ENCODE results near the gene PPIF.

The PPIF gene

DNA sequence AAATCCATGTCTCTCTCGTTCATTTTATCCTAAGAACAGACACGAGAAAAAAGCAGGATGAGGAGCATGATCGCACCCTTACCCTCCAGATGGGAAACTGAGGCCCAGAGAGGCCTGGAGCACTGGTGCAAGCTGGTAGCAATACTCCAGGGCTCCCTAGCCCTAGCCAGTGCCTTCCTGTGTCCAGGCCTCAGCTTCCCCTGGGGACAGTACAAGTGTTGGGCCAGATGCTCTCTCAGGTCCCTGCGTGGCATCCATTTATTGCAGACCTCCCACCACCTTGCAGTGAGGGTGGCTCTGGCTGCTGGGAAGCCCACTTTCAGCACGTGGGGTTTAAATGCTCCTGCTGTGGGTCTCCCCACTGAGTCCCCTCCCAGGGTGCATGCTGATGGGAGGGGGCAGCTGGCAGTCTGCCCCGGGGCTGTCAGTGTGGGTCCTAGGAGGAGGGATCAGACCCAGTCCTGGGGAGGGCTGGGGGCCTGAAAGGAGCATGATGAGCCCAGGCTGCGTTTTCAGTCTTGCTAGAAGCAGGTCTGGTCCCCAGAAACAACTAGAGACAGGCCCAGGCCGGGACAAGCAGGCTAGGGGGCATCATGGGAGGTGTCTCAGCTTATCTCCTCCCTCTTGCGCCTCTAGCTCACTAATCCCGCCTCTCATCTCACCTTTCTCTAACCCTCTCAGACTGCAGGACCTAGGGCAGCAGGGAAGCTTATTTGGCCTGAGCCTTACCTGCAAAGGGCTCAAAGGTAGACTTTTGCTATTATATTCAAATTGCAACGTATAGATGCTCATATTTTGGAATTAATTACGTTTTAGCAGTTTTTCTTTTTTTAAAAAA is 662 bp upstream of the PPIF start:
- TF ChIP-seq, protein P1, sequence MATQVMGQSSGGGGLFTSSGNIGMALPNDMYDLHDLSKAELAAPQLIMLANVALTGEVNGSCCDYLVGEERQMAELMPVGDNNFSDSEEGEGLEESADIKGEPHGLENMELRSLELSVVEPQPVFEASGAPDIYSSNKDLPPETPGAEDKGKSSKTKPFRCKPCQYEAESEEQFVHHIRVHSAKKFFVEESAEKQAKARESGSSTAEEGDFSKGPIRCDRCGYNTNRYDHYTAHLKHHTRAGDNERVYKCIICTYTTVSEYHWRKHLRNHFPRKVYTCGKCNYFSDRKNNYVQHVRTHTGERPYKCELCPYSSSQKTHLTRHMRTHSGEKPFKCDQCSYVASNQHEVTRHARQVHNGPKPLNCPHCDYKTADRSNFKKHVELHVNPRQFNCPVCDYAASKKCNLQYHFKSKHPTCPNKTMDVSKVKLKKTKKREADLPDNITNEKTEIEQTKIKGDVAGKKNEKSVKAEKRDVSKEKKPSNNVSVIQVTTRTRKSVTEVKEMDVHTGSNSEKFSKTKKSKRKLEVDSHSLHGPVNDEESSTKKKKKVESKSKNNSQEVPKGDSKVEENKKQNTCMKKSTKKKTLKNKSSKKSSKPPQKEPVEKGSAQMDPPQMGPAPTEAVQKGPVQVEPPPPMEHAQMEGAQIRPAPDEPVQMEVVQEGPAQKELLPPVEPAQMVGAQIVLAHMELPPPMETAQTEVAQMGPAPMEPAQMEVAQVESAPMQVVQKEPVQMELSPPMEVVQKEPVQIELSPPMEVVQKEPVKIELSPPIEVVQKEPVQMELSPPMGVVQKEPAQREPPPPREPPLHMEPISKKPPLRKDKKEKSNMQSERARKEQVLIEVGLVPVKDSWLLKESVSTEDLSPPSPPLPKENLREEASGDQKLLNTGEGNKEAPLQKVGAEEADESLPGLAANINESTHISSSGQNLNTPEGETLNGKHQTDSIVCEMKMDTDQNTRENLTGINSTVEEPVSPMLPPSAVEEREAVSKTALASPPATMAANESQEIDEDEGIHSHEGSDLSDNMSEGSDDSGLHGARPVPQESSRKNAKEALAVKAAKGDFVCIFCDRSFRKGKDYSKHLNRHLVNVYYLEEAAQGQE (IDR thresholded peaks at IDR 0.05; ENCODE audit: insufficient read depth in 1 of 2, low read depth in 2 of 2, low read length in 2 of 2), result no peak
- no peak for TF ChIP-seq TAF1 (IDR thresholded peaks at IDR 0.05; ENCODE audit: borderline replicate concordance, insufficient read depth, low read length)
- no peak for TF ChIP-seq SIN3A (IDR thresholded peaks at IDR 0.05; ENCODE audit: borderline replicate concordance, insufficient read depth, low read length)
- TF ChIP-seq POLR2AphosphoS5 (IDR thresholded peaks at IDR 0.05; ENCODE audit: low read depth, low read length), result no peak
- TF ChIP-seq FOXP2 (optimal IDR thresholded peaks at IDR 0.05; ENCODE audit: borderline replicate concordance, extremely low read depth, extremely low read length, insufficient read depth), result no peak

DNA sequence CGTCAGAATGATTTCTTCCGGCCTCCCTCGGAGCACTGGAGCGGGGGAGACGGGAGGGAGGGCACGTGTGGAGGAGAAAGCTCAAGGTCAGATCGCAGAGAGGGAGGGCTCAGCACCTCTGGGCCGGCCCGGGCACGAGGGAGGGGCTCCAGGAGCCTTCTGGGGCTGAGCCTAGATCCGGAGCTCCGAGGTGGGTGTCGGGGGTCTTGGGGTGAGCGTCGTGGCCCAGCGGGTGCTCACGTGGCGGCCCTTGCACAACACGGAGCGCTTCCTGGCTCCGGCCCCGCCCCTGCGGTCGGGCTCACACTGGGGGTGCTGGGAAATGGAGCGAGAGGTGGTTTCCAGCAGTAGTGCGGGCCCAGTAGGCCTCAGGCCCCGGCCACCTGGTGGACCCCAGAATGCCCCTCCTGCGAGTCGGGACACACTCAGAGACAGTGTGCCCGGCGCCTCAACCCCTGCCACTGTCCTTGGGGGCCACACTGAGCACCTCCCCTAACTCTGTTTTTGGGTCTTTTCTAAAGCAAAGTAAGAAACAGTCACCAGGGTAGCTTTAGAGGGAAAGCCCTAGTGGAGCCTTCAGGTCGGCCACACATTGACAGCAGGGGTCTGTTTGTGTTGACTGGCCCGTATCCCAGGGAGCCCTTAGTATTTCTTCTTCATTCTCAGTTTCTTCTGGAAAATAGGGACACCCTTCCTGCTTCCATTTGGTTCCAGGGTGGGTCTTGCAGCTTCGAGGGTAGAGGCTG is 798 bp downstream of the PPIF start:
- TF ChIP-seq FOXP2 (optimal IDR thresholded peaks at IDR 0.05; ENCODE audit: borderline replicate concordance, extremely low read depth, extremely low read length, insufficient read depth) (no peak), POLR2AphosphoS5 (IDR thresholded peaks at IDR 0.05; ENCODE audit: low read depth, low read length) (peak; percentile 10; the same call in 1 of the 2 replicates), SIN3A (IDR thresholded peaks at IDR 0.05; ENCODE audit: borderline replicate concordance, insufficient read depth, low read length) (peak; percentile 85; the same call in 1 of the 2 replicates), TAF1 (IDR thresholded peaks at IDR 0.05; ENCODE audit: borderline replicate concordance, insufficient read depth, low read length) (no peak)
- TF ChIP-seq, protein P1 (IDR thresholded peaks at IDR 0.05; ENCODE audit: insufficient read depth in 1 of 2, low read depth in 2 of 2, low read length in 2 of 2), result no peak

DNA sequence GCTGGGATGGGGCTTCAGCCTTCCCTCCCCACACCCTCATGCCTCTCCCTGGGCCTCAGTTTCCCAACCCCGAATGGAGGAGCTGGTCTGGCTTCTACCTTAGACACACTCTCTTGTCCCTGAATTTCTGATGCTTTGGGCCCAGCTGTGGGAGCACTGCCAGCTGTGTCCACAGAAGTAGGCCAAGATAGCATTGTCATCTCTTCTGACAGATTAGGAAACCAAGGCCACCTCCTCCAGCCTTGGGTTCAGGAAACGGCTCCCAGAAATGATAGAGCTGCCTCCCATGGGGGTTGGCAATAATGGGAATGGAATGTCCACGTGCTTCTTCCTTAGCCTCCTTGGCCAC is 1.3 kb downstream of the PPIF start:
- TF ChIP-seq TAF1 (IDR thresholded peaks at IDR 0.05; ENCODE audit: borderline replicate concordance, insufficient read depth, low read length) (no peak), FOXP2 (optimal IDR thresholded peaks at IDR 0.05; ENCODE audit: borderline replicate concordance, extremely low read depth, extremely low read length, insufficient read depth) (no peak), SIN3A (IDR thresholded peaks at IDR 0.05; ENCODE audit: borderline replicate concordance, insufficient read depth, low read length) (no peak), POLR2AphosphoS5 (IDR thresholded peaks at IDR 0.05; ENCODE audit: low read depth, low read length) (no peak)
- TF ChIP-seq, protein P1 (IDR thresholded peaks at IDR 0.05; ENCODE audit: insufficient read depth in 1 of 2, low read depth in 2 of 2, low read length in 2 of 2), result no peak

DNA sequence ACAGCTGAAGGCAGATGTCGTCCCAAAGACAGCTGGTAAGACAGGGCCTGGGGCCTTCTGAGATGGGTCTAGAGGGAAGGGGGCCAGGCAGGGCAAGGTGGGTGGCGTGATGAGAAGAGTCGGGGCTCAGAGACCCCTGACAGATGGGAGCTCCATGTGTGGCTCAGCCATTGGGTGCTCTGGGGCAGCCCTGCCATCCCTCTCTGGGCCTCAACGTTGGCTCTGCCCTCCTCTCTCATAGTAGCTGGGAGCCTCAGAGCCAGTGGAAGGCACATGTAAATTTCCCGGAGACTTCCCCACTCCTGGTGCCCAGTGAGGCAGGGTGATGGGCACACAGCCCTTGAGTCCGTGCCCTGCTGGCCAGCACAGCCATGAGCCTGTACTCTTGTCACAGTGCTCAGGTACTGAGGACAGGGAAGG is 1.8 kb downstream of the PPIF start:
- TF ChIP-seq SIN3A (IDR thresholded peaks at IDR 0.05; ENCODE audit: borderline replicate concordance, insufficient read depth, low read length), result no peak
- TF ChIP-seq FOXP2 (optimal IDR thresholded peaks at IDR 0.05; ENCODE audit: borderline replicate concordance, extremely low read depth, extremely low read length, insufficient read depth), result no peak
- TF ChIP-seq, protein P1 (IDR thresholded peaks at IDR 0.05; ENCODE audit: insufficient read depth in 1 of 2, low read depth in 2 of 2, low read length in 2 of 2), result no peak
- no peak for TF ChIP-seq TAF1 (IDR thresholded peaks at IDR 0.05; ENCODE audit: borderline replicate concordance, insufficient read depth, low read length)
- no peak for TF ChIP-seq POLR2AphosphoS5 (IDR thresholded peaks at IDR 0.05; ENCODE audit: low read depth, low read length)
